Ishikawa (cell line): Measurements from ENCODE around the gene CD300C.

ENCODE experiments used
- CEBPB ChIP-seq: IDR thresholded peaks from 2 replicates; pipeline ENCODE4 v1.6.1; 2012
- CREB1 ChIP-seq: IDR thresholded peaks from 2 replicates; pipeline ENCODE4 v1.6.1; 2012; ENCODE audit warnings: low read depth
- EGR1 ChIP-seq: IDR thresholded peaks from 2 replicates; pipeline ENCODE4 v1.6.1; 2012
- EP300 ChIP-seq: IDR thresholded peaks from 2 replicates; pipeline ENCODE4 v1.6.1; 2012; ENCODE audit warnings: borderline replicate concordance
- FOXM1 ChIP-seq: IDR thresholded peaks from 2 replicates; pipeline ENCODE4 v1.6.1; 2012; ENCODE audit warnings: low read depth, borderline replicate concordance
- NFIC ChIP-seq: IDR thresholded peaks from 2 replicates; pipeline ENCODE4 v1.6.1; 2012
- RAD21 ChIP-seq: IDR thresholded peaks from 2 replicates; pipeline ENCODE4 v1.6.1; 2012; ENCODE audit warnings: low read depth
- TAF1 ChIP-seq: IDR thresholded peaks from 2 replicates; pipeline ENCODE4 v1.6.1; 2012; ENCODE audit warnings: low read depth, mild to moderate bottlenecking
- TCF12 ChIP-seq: IDR thresholded peaks from 2 replicates; pipeline ENCODE4 v1.6.1; 2012; ENCODE audit warnings: low read depth
- TEAD4 ChIP-seq: IDR thresholded peaks from 2 replicates; pipeline ENCODE4 v1.6.1; 2012
- YY1 ChIP-seq: IDR thresholded peaks from 2 replicates; pipeline ENCODE4 v1.6.1; 2012; ENCODE audit warnings: low read depth
- ZBTB7A ChIP-seq: IDR thresholded peaks from 2 replicates; pipeline ENCODE4 v1.6.1; 2012; ENCODE audit warnings: low read depth
- TF ChIP-seq, protein P1 (sequence below): IDR thresholded peaks from 2 replicates; pipeline ENCODE4 v1.6.1; 2012
- TF ChIP-seq, protein P2 (sequence below): IDR thresholded peaks from 2 replicates; pipeline ENCODE4 v1.6.1; 2012
- TF ChIP-seq, protein P3 (sequence below): IDR thresholded peaks from 2 replicates; pipeline ENCODE4 v1.6.1; 2012; ENCODE audit warnings: low read depth, mild to moderate bottlenecking

The CD300C gene

DNA sequence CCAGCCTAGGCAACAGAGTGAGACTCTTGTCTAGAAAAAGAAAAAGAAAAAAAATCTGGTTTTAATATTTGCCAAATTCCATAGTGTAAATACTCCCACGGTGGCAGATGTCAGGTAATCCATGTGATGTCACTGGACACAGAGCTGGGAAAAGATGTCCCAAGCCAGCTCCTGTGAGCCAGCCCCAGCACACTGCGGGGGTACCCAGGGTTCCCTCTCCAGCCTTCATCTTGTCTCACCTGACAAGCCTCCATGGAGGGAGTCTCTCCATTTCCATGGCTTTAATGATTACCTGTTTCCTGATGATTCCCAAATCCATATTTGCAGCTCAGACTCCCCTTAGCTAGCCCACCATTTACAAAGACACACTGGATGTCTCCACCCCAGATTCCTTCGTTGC is 19.2 kb downstream of the CD300C start:
- TF ChIP-seq CEBPB (no peak), TCF12 (no peak), NFIC (no peak), EP300 (no peak), YY1 (no peak), EGR1 (no peak), TAF1 (no peak), RAD21 (no peak), TEAD4 (no peak), ZBTB7A (no peak), CREB1 (no peak), FOXM1 (no peak)
- TF ChIP-seq, protein P1, sequence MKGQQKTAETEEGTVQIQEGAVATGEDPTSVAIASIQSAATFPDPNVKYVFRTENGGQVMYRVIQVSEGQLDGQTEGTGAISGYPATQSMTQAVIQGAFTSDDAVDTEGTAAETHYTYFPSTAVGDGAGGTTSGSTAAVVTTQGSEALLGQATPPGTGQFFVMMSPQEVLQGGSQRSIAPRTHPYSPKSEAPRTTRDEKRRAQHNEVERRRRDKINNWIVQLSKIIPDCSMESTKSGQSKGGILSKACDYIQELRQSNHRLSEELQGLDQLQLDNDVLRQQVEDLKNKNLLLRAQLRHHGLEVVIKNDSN = no peak
- TF ChIP-seq, protein P2, sequence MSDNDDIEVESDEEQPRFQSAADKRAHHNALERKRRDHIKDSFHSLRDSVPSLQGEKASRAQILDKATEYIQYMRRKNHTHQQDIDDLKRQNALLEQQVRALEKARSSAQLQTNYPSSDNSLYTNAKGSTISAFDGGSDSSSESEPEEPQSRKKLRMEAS = no peak
- TF ChIP-seq, protein P3, sequence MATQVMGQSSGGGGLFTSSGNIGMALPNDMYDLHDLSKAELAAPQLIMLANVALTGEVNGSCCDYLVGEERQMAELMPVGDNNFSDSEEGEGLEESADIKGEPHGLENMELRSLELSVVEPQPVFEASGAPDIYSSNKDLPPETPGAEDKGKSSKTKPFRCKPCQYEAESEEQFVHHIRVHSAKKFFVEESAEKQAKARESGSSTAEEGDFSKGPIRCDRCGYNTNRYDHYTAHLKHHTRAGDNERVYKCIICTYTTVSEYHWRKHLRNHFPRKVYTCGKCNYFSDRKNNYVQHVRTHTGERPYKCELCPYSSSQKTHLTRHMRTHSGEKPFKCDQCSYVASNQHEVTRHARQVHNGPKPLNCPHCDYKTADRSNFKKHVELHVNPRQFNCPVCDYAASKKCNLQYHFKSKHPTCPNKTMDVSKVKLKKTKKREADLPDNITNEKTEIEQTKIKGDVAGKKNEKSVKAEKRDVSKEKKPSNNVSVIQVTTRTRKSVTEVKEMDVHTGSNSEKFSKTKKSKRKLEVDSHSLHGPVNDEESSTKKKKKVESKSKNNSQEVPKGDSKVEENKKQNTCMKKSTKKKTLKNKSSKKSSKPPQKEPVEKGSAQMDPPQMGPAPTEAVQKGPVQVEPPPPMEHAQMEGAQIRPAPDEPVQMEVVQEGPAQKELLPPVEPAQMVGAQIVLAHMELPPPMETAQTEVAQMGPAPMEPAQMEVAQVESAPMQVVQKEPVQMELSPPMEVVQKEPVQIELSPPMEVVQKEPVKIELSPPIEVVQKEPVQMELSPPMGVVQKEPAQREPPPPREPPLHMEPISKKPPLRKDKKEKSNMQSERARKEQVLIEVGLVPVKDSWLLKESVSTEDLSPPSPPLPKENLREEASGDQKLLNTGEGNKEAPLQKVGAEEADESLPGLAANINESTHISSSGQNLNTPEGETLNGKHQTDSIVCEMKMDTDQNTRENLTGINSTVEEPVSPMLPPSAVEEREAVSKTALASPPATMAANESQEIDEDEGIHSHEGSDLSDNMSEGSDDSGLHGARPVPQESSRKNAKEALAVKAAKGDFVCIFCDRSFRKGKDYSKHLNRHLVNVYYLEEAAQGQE = no peak

DNA sequence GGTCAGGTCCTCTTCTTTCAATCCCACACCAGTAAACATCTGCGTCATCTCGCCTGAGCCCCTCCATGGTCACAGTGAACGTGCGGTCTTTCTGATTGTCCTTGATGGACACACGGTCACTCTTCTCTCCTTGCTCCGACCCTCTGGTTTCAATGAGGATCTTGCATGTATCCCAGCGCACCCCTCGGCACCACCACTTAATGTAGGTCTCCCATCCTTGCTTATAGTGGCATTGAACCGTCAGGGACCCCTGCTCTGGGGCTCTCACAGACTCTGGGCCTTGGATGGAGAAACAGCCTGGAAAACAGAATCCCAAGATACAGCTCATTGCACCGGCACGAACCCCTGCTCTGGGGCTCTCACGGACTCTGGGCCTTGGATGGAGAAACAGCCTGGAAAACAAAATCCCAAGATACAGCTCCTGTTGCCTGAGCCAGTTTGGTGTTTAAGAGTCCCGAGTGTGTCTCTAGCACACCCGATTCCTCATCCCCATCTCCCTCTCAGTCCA is 20.1 kb downstream of the CD300C start:
- no peak for TF ChIP-seq CEBPB
- TF ChIP-seq, protein P3 = no peak
- TF ChIP-seq, protein P2 = no peak

DNA sequence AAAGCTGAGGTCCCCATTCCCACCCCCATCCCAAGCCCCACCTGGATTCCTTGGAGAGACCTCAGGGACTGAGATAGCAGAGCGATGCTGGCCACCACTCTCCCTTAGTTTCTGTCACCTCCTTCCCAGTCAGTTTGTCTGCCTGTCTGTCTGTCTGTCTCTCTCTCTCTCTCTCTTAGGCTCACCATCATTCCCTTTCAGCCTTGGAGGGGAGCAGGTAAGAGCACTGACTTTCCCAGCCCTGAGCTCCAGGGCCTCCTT is 20.5 kb downstream of the CD300C start:
- TF ChIP-seq TEAD4 (no peak), FOXM1 (no peak), ZBTB7A (no peak), RAD21 (no peak), EP300 (no peak), NFIC (no peak), CEBPB (no peak), TCF12 (no peak), CREB1 (no peak), EGR1 (no peak), YY1 (no peak), TAF1 (no peak)
- TF ChIP-seq, protein P1 = no peak
- TF ChIP-seq, protein P3 = no peak
- TF ChIP-seq, protein P2 = no peak

DNA sequence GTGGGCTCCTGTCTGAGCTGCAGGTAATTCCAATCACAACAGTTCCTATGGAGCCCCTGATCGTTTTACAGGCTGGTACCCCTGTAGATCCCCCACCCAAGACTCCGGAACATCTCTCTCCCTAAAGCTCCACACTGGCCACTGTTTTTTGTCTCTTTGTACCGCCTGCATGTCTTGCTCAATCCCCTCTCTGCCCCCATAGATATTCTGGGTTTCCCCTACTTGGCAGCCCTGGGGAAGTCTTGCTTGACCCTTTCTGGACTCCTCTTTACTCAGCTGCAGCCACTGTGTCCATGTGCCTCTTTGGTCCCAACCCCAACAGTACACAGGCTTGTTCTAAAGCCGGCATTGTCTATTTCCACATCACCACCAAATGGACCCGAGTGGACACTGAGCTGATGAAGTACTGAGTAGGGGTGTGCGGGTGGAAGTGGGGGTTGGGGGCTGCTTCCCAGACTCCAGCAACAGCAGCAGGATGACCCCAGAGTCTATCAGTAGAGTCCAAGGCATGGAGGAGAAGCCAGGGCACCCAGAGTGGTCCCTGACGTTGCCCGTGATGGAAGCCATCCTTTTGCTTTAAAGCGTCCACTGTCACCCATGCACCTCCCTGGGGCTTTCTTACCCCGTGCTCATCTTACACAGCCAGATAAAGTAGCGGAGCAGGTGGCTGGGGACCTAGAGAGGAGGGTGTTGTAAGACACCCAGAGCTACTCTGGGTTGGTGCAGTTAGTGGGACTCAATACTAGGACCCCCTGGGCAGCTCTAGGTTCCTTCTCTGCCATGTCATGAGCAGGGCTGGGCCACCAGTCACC is 21.1 kb downstream of the CD300C start:
- TF ChIP-seq, protein P3 = no peak
- TF ChIP-seq CEBPB = no peak
- TF ChIP-seq RAD21 = no peak
- TF ChIP-seq EGR1 = no peak
- TF ChIP-seq TEAD4 = no peak
- no peak for TF ChIP-seq CREB1
- TF ChIP-seq EP300 = no peak
- no peak for TF ChIP-seq TCF12
